Measurements from ENCODE around the gene OGDHL. TPM values are rescaled to one million over a fixed set of nuclear protein-coding genes. Genes with fewer than 3 reads are reported as not detected.

The OGDHL gene
- total and polyA plus RNA-seq, 2 of the 13 experiments (the other 11 are each of a cell fraction or from before 2014, with no cell fraction given), result 3.0 to 9.8 TPM

- ATAC-seq (no peak), DNase-seq (ENCODE audit: low spot score) (no peak), FAIRE-seq (no peak)
- no TSS peak for BruUV-seq (replicated peaks)
- Histone ChIP-seq H3K4me1 (ENCODE audit: insufficient read depth, low read length) (peaks cover 9% of the 10 kb centered on the region; the same call in 1 of the 2 replicates), H3K9ac (ENCODE audit: insufficient read depth, low read depth, low read length) (no peak overlapping the region), H4K20me1 (ENCODE audit: insufficient read depth, low read length) (no peaks in the 10 kb centered on the region), H2AFZ (ENCODE audit: low read length) (no peak overlapping the region), H3K36me3 (replicated peaks in 1 of 2; ENCODE audit: control insufficient read depth in 1 of 2, insufficient read depth in 2 of 2, low read length in 2 of 2) (no peaks in the 10 kb centered on the region), H3K4me2 (ENCODE audit: low read depth, low read length) (no peak overlapping the region), H3K4me3 (replicated peaks in 1 of 3; ENCODE audit: insufficient read depth in 1 of 3, low read depth in 2 of 3, low read length in 3 of 3) (no peak overlapping the region), H3K79me2 (ENCODE audit: insufficient read depth, low read length) (no peaks in the 10 kb centered on the region), H3K27me3 (ENCODE audit: control insufficient read depth in 1 of 2, insufficient read depth in 2 of 2, low read length in 2 of 2) (no peaks in the 10 kb centered on the region), H3K9me3 (ENCODE audit: low read length) (no peaks in the 10 kb centered on the region), H3K27ac (ENCODE audit: extremely low read length, insufficient read depth, low read length) (no peak overlapping the region)
- 89% methylated on average over 10 of the region's 10 CpGs for WGBS (ENCODE audit: low lambda C conversion rate)
- ChIA-PET CTCF (ENCODE audit: low intra/inter-chr PET ratio, low total read pairs) (no interaction called here), POLR2A (no interaction called here)
- intact Hi-C loops (cut with micrococcal nuclease; ENCODE audit: unreplicated experiment), result no loop called here
- no peak for TF ChIP-seq ZBTB34 (CRISPR knock-in tag; IDR thresholded peaks at IDR 0.05)
- no peak for TF ChIP-seq TFDP2 (CRISPR knock-in tag; IDR thresholded peaks at IDR 0.05)
- TF ChIP-seq ZNF3 (CRISPR knock-in tag; IDR thresholded peaks at IDR 0.05), result no peak
- in situ Hi-C loops (cut with HindIII; ENCODE audit: extremely low pct_ligation_motif_present, low pct_unique_long_range_greater_than_20kb), result no loop called here
Observed at GRCh38 chr10:49748006-49748405, 14.1 kb downstream of the OGDHL start.

GRCh38 chr10:49747303-49747646 is 14.8 kb downstream of the OGDHL start:
- H2AFZ ChIP-seq (ENCODE audit: low read length), result no peak overlapping the region
- in situ Hi-C loops (cut with HindIII; ENCODE audit: extremely low pct_ligation_motif_present, low pct_unique_long_range_greater_than_20kb) (no loop called here), intact Hi-C loops (cut with micrococcal nuclease; ENCODE audit: unreplicated experiment) (no loop called here)
- DNase-seq (ENCODE audit: low spot score), result no peak
- H3K9ac ChIP-seq (ENCODE audit: insufficient read depth, low read depth, low read length), result no peak overlapping the region
- POLR2A ChIA-PET, result no interaction called here
- H4K20me1 ChIP-seq (ENCODE audit: insufficient read depth, low read length), result no peaks in the 10 kb centered on the region
- H3K79me2 ChIP-seq (ENCODE audit: insufficient read depth, low read length), result no peaks in the 10 kb centered on the region
- H3K27me3 ChIP-seq (ENCODE audit: control insufficient read depth in 1 of 2, insufficient read depth in 2 of 2, low read length in 2 of 2), result no peaks in the 10 kb centered on the region
- no peak for FAIRE-seq
- no peaks in the 10 kb centered on the region for H3K36me3 ChIP-seq (replicated peaks in 1 of 2; ENCODE audit: control insufficient read depth in 1 of 2, insufficient read depth in 2 of 2, low read length in 2 of 2)
- no TSS peak for BruUV-seq (replicated peaks)
- 80% methylated on average over 3 of the region's 4 CpGs for WGBS (ENCODE audit: low lambda C conversion rate)
- no peak overlapping the region for H3K27ac ChIP-seq (ENCODE audit: extremely low read length, insufficient read depth, low read length)
- no peak overlapping the region for H3K4me2 ChIP-seq (ENCODE audit: low read depth, low read length)
- H3K4me1 ChIP-seq (ENCODE audit: insufficient read depth, low read length), result peaks cover 9% of the 10 kb centered on the region; the same call in 1 of the 2 replicates
- ATAC-seq, result no peak
- H3K9me3 ChIP-seq (ENCODE audit: low read length), result no peaks in the 10 kb centered on the region
- H3K4me3 ChIP-seq (replicated peaks in 1 of 3; ENCODE audit: insufficient read depth in 1 of 3, low read depth in 2 of 3, low read length in 3 of 3), result no peak overlapping the region
- CTCF ChIA-PET (ENCODE audit: low intra/inter-chr PET ratio, low total read pairs), result no interaction called here
- TF ChIP-seq MTF2 (CRISPR knock-in tag; IDR thresholded peaks at IDR 0.05; ENCODE audit: borderline replicate concordance) (no peak), ZNF432 (CRISPR knock-in tag; IDR thresholded peaks at IDR 0.05; ENCODE audit: borderline replicate concordance) (no peak), POGZ (CRISPR knock-in tag; IDR thresholded peaks at IDR 0.05) (no peak), ELF1 (CRISPR knock-in tag; IDR thresholded peaks at IDR 0.05) (no peak), ZIK1 (CRISPR knock-in tag; IDR thresholded peaks at IDR 0.05; ENCODE audit: borderline replicate concordance, low read depth) (no peak), ETV6 (CRISPR knock-in tag; conservative IDR thresholded peaks at IDR 0.05) (no peak), SOX13 (IDR thresholded peaks at IDR 0.05) (no peak), SOX13 (CRISPR knock-in tag; conservative IDR thresholded peaks at IDR 0.05 in 1 of 2, IDR thresholded peaks at IDR 0.05 in 1 of 2) (no peak), ZNF224 (CRISPR knock-in tag; IDR thresholded peaks at IDR 0.05) (no peak), NKX3-1 (CRISPR knock-in tag; IDR thresholded peaks at IDR 0.05) (no peak), MLXIP (CRISPR knock-in tag; IDR thresholded peaks at IDR 0.05; ENCODE audit: borderline replicate concordance) (no peak)
